Naive thymus-derived CD4-positive, alpha-beta T cell (primary cell): ENCODE results near the gene MMP23B. TPM values are rescaled to one million over a fixed set of nuclear protein-coding genes. Genes with fewer than 3 reads are reported as not detected.

ENCODE experiments used
- ATAC-seq: fragments of 150-1000 bp; cut with Tn5 transposase; 2 replicates; pipeline ENCODE4 v1.10.0; 2021; ENCODE audit warnings: mild to moderate bottlenecking, moderate library complexity
- CTCF ChIA-PET: fragments of 350-600 bp; sonication (Branson Sonifier 250); formaldehyde crosslinking; loops from one replicate; lab custom pipeline; 2021; ENCODE audit warnings: antibody characterized with exemption; lab: Charles Lee
- POLR2A ChIA-PET: fragments of 350-600 bp; sonication (Branson Sonifier 250); formaldehyde crosslinking; loops from one replicate; lab custom pipeline; 2021; ENCODE audit warnings: antibody characterized with exemption, inconsistent platforms; lab: Charles Lee
- DNase-seq, 9 donors: peaks; one replicate each; pipeline versions ENCODE4 v3.0.0 to v3.0.0-alpha.2; 2020 to 2022; ENCODE audit warnings: mixed read lengths in 1 of 9
- H3K27ac ChIP-seq: one replicate; pipeline ENCODE4 v1.7.0; 2013; ENCODE audit warnings: mild to moderate bottlenecking, low read depth, low read length, moderate library complexity
- H3K27me3 ChIP-seq, 2 donors: one replicate each; pipeline ENCODE4 v1.7.0; 2013; ENCODE audit warnings: low read length in 2 of 2, mild to moderate bottlenecking in 2 of 2, moderate library complexity in 2 of 2; ENCODE audit not compliant: control insufficient read depth in 2 of 2, insufficient read depth in 2 of 2
- H3K36me3 ChIP-seq, 3 experiments: 1 replicate in 2 of 3; 2 replicates in 1 of 3; pipeline ENCODE4 v1.7.0; 2013; ENCODE audit warnings: low read length in 3 of 3, mild to moderate bottlenecking in 3 of 3, moderate library complexity in 1 of 3; ENCODE audit not compliant: insufficient read depth in 3 of 3, control insufficient read depth in 2 of 3
- H3K4me1 ChIP-seq, 2 donors: one replicate each; pipeline ENCODE4 v1.7.0; 2013; ENCODE audit warnings: low read length in 2 of 2, mild to moderate bottlenecking in 2 of 2, moderate library complexity in 1 of 2; ENCODE audit not compliant: control insufficient read depth in 2 of 2, insufficient read depth in 2 of 2
- H3K4me3 ChIP-seq: 2 replicates; pipeline ENCODE4 v1.7.0; 2013; ENCODE audit warnings: mild to moderate bottlenecking, low read length
- H3K9me3 ChIP-seq, 3 experiments: 1 replicate in 2 of 3; 2 replicates in 1 of 3; pipeline ENCODE4 v1.7.0; 2013; ENCODE audit warnings: low read length in 3 of 3; ENCODE audit not compliant: control insufficient read depth in 2 of 3
- H3K27ac Mint-ChIP-seq, 9 donors: one replicate each; pipeline ENCODE4 v1.8.0; 2020 to 2022; ENCODE audit warnings: mixed read lengths in 9 of 9, mild to moderate bottlenecking in 8 of 9, moderate library complexity in 5 of 9, inconsistent platforms in 2 of 9
- H3K27me3 Mint-ChIP-seq, 5 donors: one replicate each; pipeline ENCODE4 v1.8.0; 2021 to 2022; ENCODE audit warnings: mixed read lengths in 5 of 5, mild to moderate bottlenecking in 1 of 5
- H3K36me3 Mint-ChIP-seq, 5 donors: one replicate each; pipeline ENCODE4 v1.8.0; 2020 to 2022; ENCODE audit warnings: mixed read lengths in 5 of 5, mild to moderate bottlenecking in 3 of 5, inconsistent platforms in 1 of 5
- H3K4me1 Mint-ChIP-seq, 7 donors: one replicate each; pipeline ENCODE4 v1.8.0; 2020 to 2022; ENCODE audit warnings: mixed read lengths in 7 of 7, mild to moderate bottlenecking in 3 of 7, inconsistent platforms in 1 of 7
- H3K4me3 Mint-ChIP-seq, 10 donors: one replicate each; pipeline ENCODE4 v1.8.0; 2020 to 2022; ENCODE audit warnings: mild to moderate bottlenecking in 10 of 10, mixed read lengths in 10 of 10, moderate library complexity in 6 of 10, inconsistent platforms in 2 of 10
- H3K9me3 Mint-ChIP-seq, 11 donors: one replicate each; pipeline ENCODE4 v1.8.0; 2020 to 2022; ENCODE audit warnings: mixed read lengths in 11 of 11, mild to moderate bottlenecking in 4 of 11, inconsistent platforms in 1 of 11, moderate library complexity in 1 of 11
- intact Hi-C, 2 donors: fragments of 100-400 bp; cut with micrococcal nuclease; formaldehyde crosslinking; loops; one replicate each; pipeline ENCODE4 v1.15.1; 2023
- polyA plus RNA-seq, 2 donors: library from polyadenylated mRNA; unstranded; fragments of 300-500 nt; fragmentation: Illumina TruSeq; gene quantifications; one replicate each; pipeline ENCODE4 v1.2.3, GENCODE V29; 2021
- total RNA-seq, 6 experiments: library from RNA in 5 of 6; stranded (reverse) in 5 of 6; gene quantifications; 1 replicate in 5 of 6; 2 replicates in 1 of 6; pipeline ENCODE4 v1.2.3 and lab custom pipeline; 2021 to 2026

Gene MMP23B
- total and polyA plus RNA-seq, 7 experiments from 2014 or later: 2.7 to 12.8 (median 4.2) TPM; not detected in 2

- H3K27me3 Mint-ChIP-seq: no peaks in the 10 kb centered on the region
- CTCF ChIA-PET: no interaction called here
- H3K4me3 Mint-ChIP-seq: no peak overlapping the region
Observed at GRCh38 chr1:1609822-1610485, 22.0 kb upstream of the MMP23B start.

GRCh38 chr1:1610796-1611195 is 21.2 kb upstream of the MMP23B start:
- ATAC-seq (no peak), DNase-seq (no peak)
- Histone ChIP-seq H3K9me3 (no peaks in the 10 kb centered on the region), H3K27me3 (no peaks in the 10 kb centered on the region), H3K36me3 (peaks cover 0 to 3% (median 0%) of the 10 kb centered on the region in 3 experiments), H3K4me3 (no peak overlapping the region), H3K27ac (no peak overlapping the region), H3K4me1 (peaks cover 13 to 19% of the 10 kb centered on the region in 2 donors)
- H3K4me1 Mint-ChIP-seq: peaks cover 20 to 38% (median 35%) of the 10 kb centered on the region in 7 donors
- no peaks in the 10 kb centered on the region for H3K27me3 Mint-ChIP-seq
- intact Hi-C loops: loop anchor here in 1 of 2 donors (10.0 kb wide), 2 partner anchors 206 to 496 kb away; partner anchors contain the start of genes C1orf159 and MRPL20
- H3K27ac Mint-ChIP-seq: peak overlapping the region in 4 of 9 donors; percentile 26 to 79 (median 36)
- H3K9me3 Mint-ChIP-seq: peaks cover 0 to 7% (median 0%) of the 10 kb centered on the region in 11 donors
- H3K36me3 Mint-ChIP-seq: peaks cover 0 to 4% (median 0%) of the 10 kb centered on the region in 5 donors
- ChIA-PET POLR2A (interaction anchor here (0.7 kb wide), 1 partner anchor 205 kb away, joined by 4 read pairs; no protein-coding TSS in a partner anchor), CTCF (no interaction called here)
- H3K4me3 Mint-ChIP-seq: peak overlapping the region in 1 of 10 donors; percentile 65

More at GRCh38 chr1:1609822-1610485, 22.0 kb upstream of the MMP23B start:
- intact Hi-C loops: loop anchor here in 1 of 2 donors (10.0 kb wide), 2 partner anchors 205 to 495 kb away; partner anchors contain the start of genes C1orf159 and MRPL20
- Mint-ChIP-seq H3K27ac (peak overlapping the region in 1 of 9 donors; percentile 66), H3K36me3 (peaks cover 0 to 4% (median 0%) of the 10 kb centered on the region in 5 donors), H3K4me1 (peaks cover 20 to 40% (median 34%) of the 10 kb centered on the region in 7 donors), H3K9me3 (peaks cover 0 to 4% (median 0%) of the 10 kb centered on the region in 11 donors)
- H3K27me3 ChIP-seq: no peaks in the 10 kb centered on the region
- ATAC-seq (no peak), DNase-seq (no peak)
- POLR2A ChIA-PET: interaction anchor here (0.8 kb wide), 1 partner anchor 381 kb away, joined by 3 read pairs; no protein-coding TSS in a partner anchor
- H3K27ac ChIP-seq: no peak overlapping the region
- H3K36me3 ChIP-seq: no peaks in the 10 kb centered on the region
- H3K4me3 ChIP-seq: no peak overlapping the region
- peaks cover 13 to 19% of the 10 kb centered on the region in 2 donors for H3K4me1 ChIP-seq
- no peaks in the 10 kb centered on the region for H3K9me3 ChIP-seq

- Mint-ChIP-seq H3K4me3 (peak overlapping the region; percentile 2 to 77 (median 30)), H3K36me3 (peaks cover 0 to 4% (median 0%) of the 10 kb centered on the region in 5 donors), H3K27ac (peak overlapping the region in 8 of 9 donors; percentile 34 to 87 (median 62)), H3K4me1 (peaks cover 17 to 38% (median 33%) of the 10 kb centered on the region in 7 donors), H3K9me3 (peaks cover 0 to 7% (median 0%) of the 10 kb centered on the region in 11 donors), H3K27me3 (no peaks in the 10 kb centered on the region)
- no peak for ATAC-seq
- Histone ChIP-seq H3K4me1 (peaks cover 21% of the 10 kb centered on the region in 2 donors), H3K9me3 (no peaks in the 10 kb centered on the region), H3K27me3 (no peaks in the 10 kb centered on the region), H3K4me3 (no peak overlapping the region), H3K36me3 (peaks cover 0 to 3% (median 0%) of the 10 kb centered on the region in 3 experiments), H3K27ac (no peak overlapping the region)
- intact Hi-C loops: loop anchor here in 1 of 2 donors (10.0 kb wide), 2 partner anchors 207 to 497 kb away; partner anchors contain the start of genes C1orf159 and MRPL20
- CTCF ChIA-PET: interaction anchor here (0.7 kb wide), 1 partner anchor 220 kb away, joined by 3 read pairs; no protein-coding TSS in a partner anchor
- DNase-seq: no peak
- POLR2A ChIA-PET: interaction anchor here (0.7 to 2.0 kb wide), 2 partner anchors 17 to 107 kb away, joined by 3 to 9 read pairs; no protein-coding TSS in a partner anchor
Observed at GRCh38 chr1:1612104-1612400, 19.9 kb upstream of the MMP23B start.

- Histone ChIP-seq H3K27me3 (no peaks in the 10 kb centered on the region), H3K9me3 (no peaks in the 10 kb centered on the region), H3K27ac (peak overlapping the region; percentile 100), H3K4me3 (peak overlapping the region; percentile 74), H3K4me1 (peaks cover 15 to 21% of the 10 kb centered on the region in 2 donors), H3K36me3 (peaks cover 0 to 3% (median 0%) of the 10 kb centered on the region in 3 experiments)
- Mint-ChIP-seq H3K27ac (peak overlapping the region; percentile 94 to 100 (median 99)), H3K9me3 (peaks cover 0 to 7% (median 0%) of the 10 kb centered on the region in 11 donors), H3K4me1 (peaks cover 17 to 36% (median 32%) of the 10 kb centered on the region in 7 donors), H3K4me3 (peak overlapping the region; percentile 93 to 99 (median 96)), H3K27me3 (no peaks in the 10 kb centered on the region), H3K36me3 (peaks cover 0 to 4% (median 0%) of the 10 kb centered on the region in 5 donors)
- DNase-seq (no peak), ATAC-seq (no peak)
- ChIA-PET POLR2A (interaction anchor here (0.6 to 4.1 kb wide), 19 partner anchors 9 to 363 kb away, joined by 3 to 86 read pairs (median 5); partner anchors contain the start of genes ATAD3A, CCNL2, MMP23B and MRPL20), CTCF (interaction anchor here (0.7 to 1.2 kb wide), 3 partner anchors 16 to 40 kb away, joined by 3 to 4 read pairs (median 4); no protein-coding TSS in a partner anchor)
- intact Hi-C loops: loop anchor here (2.0 to 10.0 kb wide), 6 partner anchors 15 to 499 kb away; partner anchors contain the start of genes ATAD3A (in 1 of the 2), ATAD3B (in 1 of the 2), C1orf159 (in 1 of the 2) and MRPL20 (in 1 of the 2)
Observed at GRCh38 chr1:1613509-1614082, 18.4 kb upstream of the MMP23B start.

- no peaks in the 10 kb centered on the region for H3K9me3 ChIP-seq
- ChIA-PET POLR2A (interaction anchor here (0.6 to 4.1 kb wide), 22 partner anchors 7 to 364 kb away, joined by 3 to 86 read pairs (median 5); partner anchors contain the start of genes ATAD3A, CCNL2, MMP23B and MRPL20), CTCF (interaction anchor here (0.6 to 1.2 kb wide), 5 partner anchors 15 to 43 kb away, joined by 3 to 5 read pairs (median 4); partner anchors contain the start of gene MMP23B)
- H3K27ac Mint-ChIP-seq: peak overlapping the region; percentile 94 to 100 (median 99)
- H3K27me3 Mint-ChIP-seq: no peaks in the 10 kb centered on the region
- peaks cover 15 to 21% of the 10 kb centered on the region in 2 donors for H3K4me1 ChIP-seq
- H3K36me3 ChIP-seq: peaks cover 0 to 3% (median 0%) of the 10 kb centered on the region in 3 experiments
- peaks cover 0 to 4% (median 0%) of the 10 kb centered on the region in 5 donors for H3K36me3 Mint-ChIP-seq
- H3K27me3 ChIP-seq: no peaks in the 10 kb centered on the region
- H3K4me3 ChIP-seq: peak overlapping the region; percentile 74
- peak; percentile 25 for ATAC-seq
- H3K9me3 Mint-ChIP-seq: peaks cover 0 to 7% (median 0%) of the 10 kb centered on the region in 11 donors
- intact Hi-C loops: loop anchor here (2.0 to 10.0 kb wide), 6 partner anchors 14 to 500 kb away; partner anchors contain the start of genes ATAD3A (in 1 of the 2), ATAD3B (in 1 of the 2), C1orf159 (in 1 of the 2) and MRPL20 (in 1 of the 2)
- H3K27ac ChIP-seq: peak overlapping the region; percentile 100
- H3K4me3 Mint-ChIP-seq: peak overlapping the region; percentile 93 to 99 (median 96)
- peaks cover 17 to 36% (median 32%) of the 10 kb centered on the region in 7 donors for H3K4me1 Mint-ChIP-seq
- DNase-seq: peak in 8 of 9 donors; percentile 60 to 80 (median 70)
Observed at GRCh38 chr1:1614204-1614953, 17.6 kb upstream of the MMP23B start.
